ENCODE measurements around the gene LRRK1. TPM values are rescaled to one million over a fixed set of nuclear protein-coding genes. Genes with fewer than 3 reads are reported as not detected.

Gene LRRK1
- polyA plus RNA-seq, 4 donors = 3.8 to 9.4 (median 5.9) TPM

DNA sequence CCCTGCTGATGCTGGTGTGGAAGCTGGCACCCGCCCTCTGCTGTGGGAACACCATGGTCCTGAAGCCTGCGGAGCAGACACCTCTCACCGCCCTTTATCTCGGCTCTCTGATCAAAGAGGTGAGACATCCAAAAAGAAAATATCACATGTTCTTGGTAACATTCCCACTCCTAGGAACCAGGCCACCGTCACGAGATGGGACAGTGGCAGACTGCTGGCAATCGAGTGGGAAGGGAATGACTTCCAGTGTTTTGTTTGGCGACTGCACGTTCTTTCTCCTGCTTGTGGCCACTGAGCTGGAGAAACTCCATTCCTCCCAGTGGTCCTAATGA is 25.2 kb upstream of the LRRK1 start:
- FAIRE-seq = no peak

DNA sequence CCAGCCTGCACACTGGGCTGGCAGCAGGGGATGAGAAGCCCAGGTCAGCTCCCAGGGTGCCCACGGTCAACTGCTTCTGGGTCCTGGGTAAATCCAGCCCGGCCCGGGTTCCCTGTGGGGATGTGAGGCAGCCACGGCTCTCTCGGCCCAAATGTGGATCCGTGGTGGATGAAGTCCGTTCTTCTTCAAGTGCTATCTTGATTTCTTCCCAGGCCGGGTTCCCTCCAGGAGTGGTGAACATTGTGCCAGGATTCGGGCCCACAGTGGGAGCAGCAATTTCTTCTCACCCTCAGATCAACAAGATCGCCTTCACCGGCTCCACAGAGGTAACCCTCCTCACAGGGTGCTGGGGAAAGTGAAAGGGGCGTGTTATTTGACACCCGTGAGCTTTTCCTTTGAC is 23.4 kb upstream of the LRRK1 start:
- Histone ChIP-seq H3K4me3 (ENCODE audit: low read depth in 1 of 3, low read length in 3 of 3) (no peak overlapping the region), H3K27ac (ENCODE audit: low read depth in 1 of 3, low read length in 2 of 3) (no peak overlapping the region), H3K36me3 (ENCODE audit: control insufficient read depth in 3 of 3, insufficient read depth in 2 of 3, low read depth in 1 of 3, low read length in 3 of 3) (peaks cover 0 to 12% (median 0%) of the 10 kb centered on the region in 3 donors), H3K9me3 (ENCODE audit: control insufficient read depth in 2 of 2, insufficient read depth in 1 of 2, low read depth in 1 of 2, low read length in 1 of 2) (no peaks in the 10 kb centered on the region), H3K27me3 (ENCODE audit: control insufficient read depth in 3 of 3, insufficient read depth in 3 of 3, low read length in 3 of 3) (peaks cover 0 to 14% (median 2%) of the 10 kb centered on the region in 3 donors), H3K4me1 (ENCODE audit: control insufficient read depth in 3 of 3, insufficient read depth in 2 of 3, low read depth in 1 of 3, low read length in 2 of 3) (no peaks in the 10 kb centered on the region)
- WGBS, 3 donors = 86 to 89% (median 87%) methylated on average over 13 of the region's 13 CpGs
- FAIRE-seq (no peak), DNase-seq (no peak)

More for the DNA sequence above, 25.2 kb upstream of the LRRK1 start:
- WGBS, 3 donors = 78 to 81% (median 79%) methylated on average over 9 of the region's 9 CpGs
- H3K4me1 ChIP-seq (ENCODE audit: control insufficient read depth in 3 of 3, insufficient read depth in 2 of 3, low read depth in 1 of 3, low read length in 2 of 3) = no peaks in the 10 kb centered on the region
- H3K27ac ChIP-seq (ENCODE audit: low read depth in 1 of 3, low read length in 2 of 3) = no peak overlapping the region
- no peak overlapping the region for H3K4me3 ChIP-seq (ENCODE audit: low read depth in 1 of 3, low read length in 3 of 3)
- DNase-seq = no peak
- H3K9me3 ChIP-seq (ENCODE audit: control insufficient read depth in 2 of 2, insufficient read depth in 1 of 2, low read depth in 1 of 2, low read length in 1 of 2) = no peaks in the 10 kb centered on the region
- H3K27me3 ChIP-seq (ENCODE audit: control insufficient read depth in 3 of 3, insufficient read depth in 3 of 3, low read length in 3 of 3) = peaks cover 0 to 22% (median 2%) of the 10 kb centered on the region in 3 donors
- peaks cover 0 to 12% (median 0%) of the 10 kb centered on the region in 3 donors for H3K36me3 ChIP-seq (ENCODE audit: control insufficient read depth in 3 of 3, insufficient read depth in 2 of 3, low read depth in 1 of 3, low read length in 3 of 3)

DNA sequence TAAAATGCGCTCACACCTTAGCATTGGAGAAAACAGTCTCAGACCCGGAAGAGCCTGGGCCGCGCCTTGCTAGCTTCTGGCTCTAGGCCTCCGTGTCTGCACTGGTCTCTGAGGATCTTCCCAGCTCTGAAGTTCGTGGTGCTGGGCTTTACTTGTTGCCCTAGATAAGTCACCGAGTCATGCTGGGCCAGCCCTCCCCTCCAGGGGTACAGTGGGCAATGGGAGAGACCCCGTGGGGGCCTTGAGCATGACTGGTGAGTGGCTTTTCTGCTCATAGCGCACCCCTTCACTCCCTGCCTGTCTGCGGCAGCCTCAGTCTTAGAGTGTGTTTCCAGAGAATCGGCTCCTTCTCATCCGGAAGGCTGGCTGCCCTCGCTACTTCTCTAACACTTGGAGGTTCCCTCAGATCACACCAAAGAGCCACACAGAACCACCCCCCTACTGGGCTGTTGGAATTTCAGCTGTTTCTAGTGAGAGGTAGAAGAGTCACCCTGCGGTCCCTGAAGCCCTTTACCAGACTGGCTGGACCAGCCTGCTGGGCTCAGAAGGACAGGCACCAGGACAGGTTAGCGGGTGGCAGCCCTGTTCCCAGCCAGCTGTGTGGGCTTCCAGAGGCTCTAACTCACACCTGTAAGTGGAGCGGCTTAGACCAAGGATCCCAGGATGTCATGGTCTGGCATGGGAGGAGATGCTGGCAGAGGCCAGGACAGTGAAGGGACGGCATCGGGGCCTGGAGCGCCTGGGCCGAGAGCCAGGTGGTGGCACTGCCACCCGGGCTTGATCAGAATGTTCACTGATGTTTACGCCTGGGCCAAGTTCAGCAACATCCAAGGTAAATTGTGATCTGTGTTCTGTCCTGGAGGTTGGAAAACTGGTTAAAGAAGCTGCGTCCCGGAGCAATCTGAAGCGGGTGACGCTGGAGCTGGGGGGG is 21.7 kb upstream of the LRRK1 start:
- Histone ChIP-seq H3K9me3 (ENCODE audit: control insufficient read depth in 2 of 2, insufficient read depth in 1 of 2, low read depth in 1 of 2, low read length in 1 of 2) (no peaks in the 10 kb centered on the region), H3K36me3 (ENCODE audit: control insufficient read depth in 3 of 3, insufficient read depth in 2 of 3, low read depth in 1 of 3, low read length in 3 of 3) (peaks cover 0 to 12% (median 0%) of the 10 kb centered on the region in 3 donors), H3K4me3 (ENCODE audit: low read depth in 1 of 3, low read length in 3 of 3) (no peak overlapping the region), H3K27me3 (ENCODE audit: control insufficient read depth in 3 of 3, insufficient read depth in 3 of 3, low read length in 3 of 3) (no peaks in the 10 kb centered on the region), H3K27ac (ENCODE audit: low read depth in 1 of 3, low read length in 2 of 3) (no peak overlapping the region), H3K4me1 (ENCODE audit: control insufficient read depth in 3 of 3, insufficient read depth in 2 of 3, low read depth in 1 of 3, low read length in 2 of 3) (no peaks in the 10 kb centered on the region)
- 81 to 88% (median 83%) methylated on average over 26 of the region's 26 CpGs for WGBS, 3 donors
- DNase-seq (peak in 1 of 2 donors; percentile 5), FAIRE-seq (no peak)

DNA sequence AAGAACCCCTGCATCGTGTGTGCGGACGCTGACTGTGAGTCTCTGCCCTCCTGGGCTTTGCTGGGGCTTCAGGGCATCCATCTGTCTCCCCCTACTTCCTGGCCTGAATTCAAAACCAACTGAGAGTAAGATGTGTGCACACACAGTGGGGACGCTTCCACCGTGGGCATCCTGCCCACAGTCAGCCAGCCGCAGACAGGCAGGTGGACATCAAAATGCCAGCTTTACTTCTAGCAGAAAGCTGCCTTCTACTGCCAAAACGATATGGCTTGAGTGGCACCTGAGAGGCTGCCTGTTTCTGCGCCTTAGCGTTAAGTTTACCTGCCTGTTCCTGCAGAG is 21.0 kb upstream of the LRRK1 start:
- no peak overlapping the region for H3K27ac ChIP-seq (ENCODE audit: low read depth in 1 of 3, low read length in 2 of 3)
- peaks cover 0 to 12% (median 0%) of the 10 kb centered on the region in 3 donors for H3K36me3 ChIP-seq (ENCODE audit: control insufficient read depth in 3 of 3, insufficient read depth in 2 of 3, low read depth in 1 of 3, low read length in 3 of 3)
- no peak for FAIRE-seq
- no peak for DNase-seq
- no peaks in the 10 kb centered on the region for H3K9me3 ChIP-seq (ENCODE audit: control insufficient read depth in 2 of 2, insufficient read depth in 1 of 2, low read depth in 1 of 2, low read length in 1 of 2)
- H3K27me3 ChIP-seq (ENCODE audit: control insufficient read depth in 3 of 3, insufficient read depth in 3 of 3, low read length in 3 of 3) = no peaks in the 10 kb centered on the region
- 86 to 90% (median 88%) methylated on average over 9 of the region's 9 CpGs for WGBS, 3 donors
- no peak overlapping the region for H3K4me3 ChIP-seq (ENCODE audit: low read depth in 1 of 3, low read length in 3 of 3)
- peaks cover 0 to 2% (median 0%) of the 10 kb centered on the region in 3 donors for H3K4me1 ChIP-seq (ENCODE audit: control insufficient read depth in 3 of 3, insufficient read depth in 2 of 3, low read depth in 1 of 3, low read length in 2 of 3)

DNA sequence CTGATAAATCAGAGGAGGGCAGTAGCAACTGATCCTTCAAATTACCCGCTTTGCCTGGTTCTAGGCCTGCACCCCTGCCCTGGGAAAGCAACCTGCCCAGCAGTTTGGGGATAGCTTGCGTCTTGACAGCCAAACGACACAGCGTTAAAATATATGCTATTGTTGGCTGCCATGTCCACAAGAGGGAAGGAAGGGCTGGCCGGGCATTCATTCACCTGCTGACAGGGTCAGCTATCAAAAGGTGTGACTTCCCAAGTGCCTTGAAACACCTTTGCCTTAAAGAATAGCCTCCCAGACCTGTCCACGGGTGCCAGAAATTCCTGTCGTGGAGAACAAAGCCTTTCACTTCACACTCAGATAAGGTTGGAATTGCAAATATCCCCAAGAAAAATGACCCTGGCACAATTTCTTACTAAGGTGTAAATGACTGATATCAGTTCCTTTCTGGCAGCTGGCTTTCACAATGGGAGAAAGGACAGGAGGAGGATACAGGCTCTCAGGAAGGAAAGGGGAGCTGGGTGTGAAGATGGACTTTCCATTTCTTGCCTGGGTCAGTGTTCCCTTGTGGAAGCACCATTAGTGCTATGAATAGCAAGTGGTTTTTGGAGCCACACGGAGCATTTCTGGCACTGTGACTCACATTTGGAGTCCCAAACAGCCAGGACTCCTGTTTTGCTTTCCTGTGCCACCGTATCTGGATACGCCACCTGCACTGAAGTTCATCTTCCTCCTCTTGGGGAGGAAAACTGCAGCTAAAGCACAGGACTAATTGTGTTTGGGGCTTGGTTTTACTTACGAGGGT is 20.3 kb upstream of the LRRK1 start:
- FAIRE-seq = no peak
- Histone ChIP-seq H3K27ac (ENCODE audit: low read depth in 1 of 3, low read length in 2 of 3) (no peak overlapping the region), H3K9me3 (ENCODE audit: control insufficient read depth in 2 of 2, insufficient read depth in 1 of 2, low read depth in 1 of 2, low read length in 1 of 2) (no peaks in the 10 kb centered on the region), H3K27me3 (ENCODE audit: control insufficient read depth in 3 of 3, insufficient read depth in 3 of 3, low read length in 3 of 3) (no peaks in the 10 kb centered on the region), H3K4me1 (ENCODE audit: control insufficient read depth in 3 of 3, insufficient read depth in 2 of 3, low read depth in 1 of 3, low read length in 2 of 3) (peaks cover 0 to 2% (median 0%) of the 10 kb centered on the region in 3 donors), H3K4me3 (ENCODE audit: low read depth in 1 of 3, low read length in 3 of 3) (no peak overlapping the region), H3K36me3 (ENCODE audit: control insufficient read depth in 3 of 3, insufficient read depth in 2 of 3, low read depth in 1 of 3, low read length in 3 of 3) (peaks cover 0 to 10% (median 0%) of the 10 kb centered on the region in 3 donors)
- WGBS, 3 donors = 59 to 72% (median 63%) methylated on average over 11 of the region's 11 CpGs
- DNase-seq = no peak

DNA sequence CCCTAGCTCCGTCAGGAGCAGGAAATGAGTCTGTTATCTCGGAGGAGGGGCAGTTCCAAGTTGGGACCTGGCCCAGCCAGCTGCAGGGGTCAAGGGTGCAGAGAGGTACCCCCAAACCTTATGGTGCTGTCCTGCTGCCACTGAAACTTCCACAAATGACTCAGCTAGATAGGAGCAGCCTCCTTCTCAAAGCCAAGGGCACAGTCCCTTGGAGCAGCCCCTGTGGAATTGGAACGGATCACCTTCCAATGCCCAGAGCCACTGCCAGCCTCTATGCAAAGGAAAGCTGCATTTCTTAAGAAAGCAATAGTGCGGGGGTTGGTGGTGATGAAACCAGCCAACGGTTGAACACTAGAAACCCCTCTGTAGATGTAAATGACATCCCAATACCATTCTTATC is 19.6 kb upstream of the LRRK1 start:
- FAIRE-seq (no peak), DNase-seq (peak in 1 of 2 donors; percentile 5)
- no peaks in the 10 kb centered on the region for H3K27me3 ChIP-seq (ENCODE audit: control insufficient read depth in 3 of 3, insufficient read depth in 3 of 3, low read length in 3 of 3)
- WGBS, 3 donors = 44 to 66% (median 52%) methylated on average over 5 of the region's 5 CpGs
- no peak overlapping the region for H3K27ac ChIP-seq (ENCODE audit: low read depth in 1 of 3, low read length in 2 of 3)
- peaks cover 0 to 10% (median 0%) of the 10 kb centered on the region in 3 donors for H3K36me3 ChIP-seq (ENCODE audit: control insufficient read depth in 3 of 3, insufficient read depth in 2 of 3, low read depth in 1 of 3, low read length in 3 of 3)
- peaks cover 0 to 2% (median 0%) of the 10 kb centered on the region in 3 donors for H3K4me1 ChIP-seq (ENCODE audit: control insufficient read depth in 3 of 3, insufficient read depth in 2 of 3, low read depth in 1 of 3, low read length in 2 of 3)
- H3K9me3 ChIP-seq (ENCODE audit: control insufficient read depth in 2 of 2, insufficient read depth in 1 of 2, low read depth in 1 of 2, low read length in 1 of 2) = no peaks in the 10 kb centered on the region
- no peak overlapping the region for H3K4me3 ChIP-seq (ENCODE audit: low read depth in 1 of 3, low read length in 3 of 3)

DNA sequence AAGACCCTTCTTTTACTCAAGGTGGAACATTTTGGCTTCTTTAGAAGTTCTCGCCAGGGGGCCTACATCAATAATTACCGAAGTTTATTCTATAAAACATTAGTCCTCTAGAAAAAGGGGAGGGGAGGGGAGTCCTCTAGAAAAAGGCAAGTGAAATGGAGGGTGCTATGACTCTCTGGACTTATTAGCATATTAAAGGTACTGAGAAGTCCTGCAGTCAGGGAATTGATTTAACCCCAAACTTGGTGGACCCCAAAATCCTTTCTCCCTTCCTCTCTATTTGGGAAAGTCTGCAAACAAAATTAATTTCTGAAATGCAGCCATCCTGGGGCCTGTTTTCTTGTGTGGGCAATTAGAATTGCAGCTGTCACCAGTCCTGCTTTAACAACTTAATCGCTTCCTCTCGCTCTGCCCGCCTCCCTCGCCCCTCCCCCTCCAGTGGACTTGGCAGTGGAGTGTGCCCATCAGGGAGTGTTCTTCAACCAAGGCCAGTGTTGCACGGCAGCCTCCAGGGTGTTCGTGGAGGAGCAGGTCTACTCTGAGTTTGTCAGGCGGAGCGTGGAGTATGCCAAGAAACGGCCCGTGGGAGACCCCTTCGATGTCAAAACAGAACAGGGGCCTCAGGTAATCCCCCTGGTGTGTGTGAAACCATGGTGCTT is 18.9 kb upstream of the LRRK1 start:
- no peaks in the 10 kb centered on the region for H3K9me3 ChIP-seq (ENCODE audit: control insufficient read depth in 2 of 2, insufficient read depth in 1 of 2, low read depth in 1 of 2, low read length in 1 of 2)
- H3K27me3 ChIP-seq (ENCODE audit: control insufficient read depth in 3 of 3, insufficient read depth in 3 of 3, low read length in 3 of 3) = no peaks in the 10 kb centered on the region
- no peak overlapping the region for H3K27ac ChIP-seq (ENCODE audit: low read depth in 1 of 3, low read length in 2 of 3)
- peaks cover 0 to 10% (median 0%) of the 10 kb centered on the region in 3 donors for H3K36me3 ChIP-seq (ENCODE audit: control insufficient read depth in 3 of 3, insufficient read depth in 2 of 3, low read depth in 1 of 3, low read length in 3 of 3)
- 49 to 78% (median 54%) methylated on average over 13 of the region's 13 CpGs for WGBS, 3 donors
- H3K4me1 ChIP-seq (ENCODE audit: control insufficient read depth in 3 of 3, insufficient read depth in 2 of 3, low read depth in 1 of 3, low read length in 2 of 3) = peaks cover 0 to 2% (median 0%) of the 10 kb centered on the region in 3 donors
- DNase-seq (peak in 1 of 2 donors; percentile 17), FAIRE-seq (no peak)
- H3K4me3 ChIP-seq (ENCODE audit: low read depth in 1 of 3, low read length in 3 of 3) = no peak overlapping the region

DNA sequence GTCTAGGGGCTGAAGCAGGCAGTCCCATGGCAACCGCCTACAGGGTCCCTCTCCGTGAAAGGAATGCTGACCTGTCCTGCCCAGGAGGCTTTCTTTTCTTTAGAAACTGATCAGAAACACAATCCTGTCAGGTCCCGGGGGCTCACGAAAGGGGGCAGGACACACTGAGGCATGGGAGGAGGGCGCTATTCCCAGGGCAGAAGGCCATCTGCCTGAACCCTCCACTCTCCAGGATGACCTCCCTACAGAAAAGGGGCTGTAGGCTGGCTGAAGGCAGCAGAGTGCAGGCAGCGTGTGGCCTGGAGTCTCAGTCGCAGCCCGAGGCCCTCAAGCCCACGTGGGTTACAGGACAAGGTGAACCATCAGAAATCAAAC is 18.4 kb upstream of the LRRK1 start:
- H3K27ac ChIP-seq (ENCODE audit: low read depth in 1 of 3, low read length in 2 of 3) = no peak overlapping the region

More for the DNA sequence above, 18.4 kb upstream of the LRRK1 start:
- H3K4me3 ChIP-seq (ENCODE audit: low read depth in 1 of 3, low read length in 3 of 3) = no peak overlapping the region
- no peaks in the 10 kb centered on the region for H3K9me3 ChIP-seq (ENCODE audit: control insufficient read depth in 2 of 2, insufficient read depth in 1 of 2, low read depth in 1 of 2, low read length in 1 of 2)
- DNase-seq = no peak
- no peaks in the 10 kb centered on the region for H3K27me3 ChIP-seq (ENCODE audit: control insufficient read depth in 3 of 3, insufficient read depth in 3 of 3, low read length in 3 of 3)
- H3K4me1 ChIP-seq (ENCODE audit: control insufficient read depth in 3 of 3, insufficient read depth in 2 of 3, low read depth in 1 of 3, low read length in 2 of 3) = peaks cover 0 to 2% (median 0%) of the 10 kb centered on the region in 3 donors
- no peak for FAIRE-seq
- peaks cover 0 to 11% (median 0%) of the 10 kb centered on the region in 3 donors for H3K36me3 ChIP-seq (ENCODE audit: control insufficient read depth in 3 of 3, insufficient read depth in 2 of 3, low read depth in 1 of 3, low read length in 3 of 3)
- WGBS, 3 donors = 71 to 78% (median 77%) methylated on average over 9 of the region's 9 CpGs
